Stimulated activated CD4-positive, alpha-beta T cell treated with anti-CD3 and anti-CD28 coated beads, Interleukin-12 subunit alpha, Interleukin-12 subunit beta, amount 100 ng/mL, for 24 hours (primary cell): ENCODE data around the gene USP47.

Experiments
- DNase-seq, 2 experiments: peaks; one replicate each; pipeline ENCODE4 v3.0.0-alpha.2; 2020; ENCODE audit warnings: low read depth in 2 of 2

Gene USP47

DNA sequence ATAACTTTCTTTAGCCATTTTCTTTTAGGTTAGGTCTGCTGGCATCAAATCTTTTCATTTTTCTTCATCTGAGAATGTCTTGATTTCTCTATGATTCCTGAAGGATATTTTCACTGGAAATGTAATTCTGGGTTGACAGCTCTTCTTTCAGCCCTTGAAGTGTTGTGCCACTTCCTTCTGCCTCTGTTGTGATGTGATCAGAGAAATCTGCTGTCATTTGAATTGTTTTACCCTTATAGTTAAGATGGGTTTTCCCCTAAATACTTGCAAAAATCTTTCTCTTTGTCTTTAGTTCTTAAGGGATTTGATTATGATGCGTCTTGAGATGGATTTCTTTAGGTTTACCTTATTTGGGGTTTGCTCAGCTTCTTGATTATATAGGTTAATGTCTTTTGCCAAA lies 23.0 kb downstream of the USP47 start:
- no peak for DNase-seq

GRCh38 chr11:11865449-11865848 lies 23.7 kb downstream of the USP47 start:
- no peak for DNase-seq

- DNase-seq, result no peak
Measured at GRCh38 chr11:11866203-11866602, 24.4 kb downstream of the USP47 start.

DNA sequence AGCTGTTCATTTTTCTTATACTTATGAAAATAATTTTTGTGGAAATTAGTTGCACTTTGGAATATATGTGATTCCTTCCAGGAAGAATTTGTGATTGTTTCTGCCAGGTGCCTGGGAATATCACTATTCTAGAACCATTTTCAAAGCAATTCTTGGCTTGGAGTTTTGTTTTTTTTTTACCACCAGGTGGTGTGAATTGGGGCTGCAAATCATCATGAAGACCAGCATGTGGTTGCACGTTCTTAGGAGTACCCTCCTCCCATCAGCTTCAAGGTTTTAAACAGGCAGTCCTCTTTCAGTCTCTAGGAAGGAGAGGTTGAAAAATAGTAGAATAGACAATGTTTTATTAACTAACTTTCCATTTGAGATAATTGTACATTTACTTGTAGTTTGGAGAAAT lies 25.9 kb downstream of the USP47 start:
- DNase-seq, result no peak

DNA sequence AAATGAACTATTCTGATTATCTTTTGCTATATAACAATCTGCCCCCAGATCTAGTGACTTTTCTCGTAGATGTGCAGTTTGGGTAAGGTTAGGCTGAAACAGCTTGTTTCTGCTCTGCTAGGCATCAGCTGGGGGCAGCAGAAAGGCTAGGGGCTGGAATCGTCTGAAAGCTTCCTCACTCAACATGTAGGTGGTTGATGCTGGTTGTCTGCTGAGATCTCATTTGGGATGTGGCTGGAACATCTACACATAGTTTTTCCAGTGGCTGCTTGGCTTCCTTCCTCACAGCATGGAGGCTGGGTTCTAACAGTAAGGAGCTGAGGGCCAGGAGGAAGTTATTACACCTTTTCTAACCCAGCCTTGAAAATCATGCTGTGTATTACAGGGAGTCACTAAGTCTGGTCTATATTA lies 30.2 kb downstream of the USP47 start:
- DNase-seq, result no peak

GRCh38 chr11:11876458-11876857 lies 34.7 kb downstream of the USP47 start:
- no peak for DNase-seq

GRCh38 chr11:11880179-11880578 lies 38.4 kb downstream of the USP47 start:
- no peak for DNase-seq

DNA sequence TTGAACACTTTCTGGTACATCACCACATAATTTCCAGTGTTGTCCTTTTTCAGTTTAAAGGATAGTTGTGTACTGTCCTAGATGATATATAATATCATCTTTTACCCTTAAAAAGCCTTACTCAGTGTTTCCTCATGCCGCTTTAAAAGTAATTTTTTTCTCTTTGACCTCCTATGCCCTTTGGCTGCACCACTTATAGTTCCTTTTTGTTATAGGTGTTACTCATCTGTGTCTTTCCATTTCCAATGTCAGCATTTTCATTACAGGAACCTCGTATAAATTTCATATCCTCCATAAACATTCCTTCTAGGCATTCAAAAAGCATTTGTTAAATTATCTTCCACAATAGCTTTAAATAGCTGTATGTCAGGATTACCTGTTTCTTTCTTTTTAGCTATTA lies 40.8 kb downstream of the USP47 start:
- no peak for DNase-seq

DNA sequence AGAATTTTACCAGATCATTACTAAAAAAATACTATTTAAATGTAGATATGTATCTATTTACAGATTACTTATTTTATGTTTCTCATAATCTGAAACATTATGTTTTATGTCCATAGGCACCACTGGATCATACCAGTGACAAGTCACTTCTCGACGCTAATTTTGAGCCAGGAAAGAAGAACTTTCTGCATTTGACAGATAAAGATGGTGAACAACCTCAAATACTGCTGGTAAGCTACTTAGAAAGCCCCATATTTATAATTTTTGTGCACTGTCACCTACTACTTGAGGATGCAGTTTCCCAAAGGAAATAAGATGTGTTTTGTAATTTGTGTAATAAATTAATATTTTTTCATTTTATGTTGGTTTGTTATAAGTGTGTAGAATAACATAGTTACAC lies 42.6 kb downstream of the USP47 start:
- DNase-seq, result no peak

DNA sequence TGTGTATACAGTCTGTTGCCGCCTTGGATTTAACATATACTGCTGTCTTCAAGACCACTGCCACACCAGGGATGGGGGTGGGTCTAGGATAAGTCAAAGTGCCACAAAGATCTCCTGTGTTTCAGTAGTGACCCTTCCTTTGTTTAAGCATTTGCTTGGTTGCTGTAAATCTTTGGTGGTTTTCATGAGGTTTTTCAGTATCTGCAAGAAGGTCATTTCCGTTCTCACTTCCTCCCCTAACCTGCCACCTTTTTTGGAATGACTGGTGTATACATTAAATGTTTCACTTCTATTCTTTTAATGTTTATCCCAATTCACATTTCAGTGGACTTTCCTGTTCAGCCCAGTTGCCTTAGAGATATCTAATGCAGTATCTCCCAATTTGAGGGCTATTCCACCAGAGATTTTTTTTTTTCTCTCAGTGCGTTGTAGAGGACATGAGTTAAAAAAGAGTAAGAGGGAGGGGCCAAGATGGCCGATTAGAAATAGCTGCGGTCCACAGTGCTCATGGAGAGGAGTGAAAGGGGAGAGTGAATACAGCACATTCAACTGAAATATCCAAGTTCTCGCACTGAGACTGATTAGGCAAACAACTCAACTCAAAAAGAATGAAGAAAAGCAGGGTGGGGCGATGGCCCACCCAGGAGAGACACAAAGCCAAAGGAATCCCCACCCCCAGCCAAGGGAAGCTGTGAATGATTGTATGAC lies 43.2 kb downstream of the USP47 start:
- DNase-seq, result no peak

DNA sequence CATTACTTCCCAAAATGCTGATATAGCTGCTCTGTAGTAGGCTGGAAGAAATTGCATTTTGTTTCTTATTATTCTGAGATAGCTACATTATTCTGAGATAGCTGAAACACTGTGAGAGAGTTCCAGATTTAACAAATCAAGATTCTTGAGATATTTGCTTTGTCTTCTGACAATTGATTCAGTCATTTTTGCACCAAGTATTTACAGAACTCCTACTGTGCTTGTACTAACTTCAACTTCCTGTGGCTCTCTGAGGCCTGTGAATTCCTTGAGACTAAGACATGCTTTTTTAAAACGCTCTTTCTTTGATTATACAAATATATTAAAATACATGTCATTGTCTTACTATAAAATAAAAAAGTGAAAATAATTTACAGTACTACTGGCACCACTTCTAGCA lies 52.7 kb downstream of the USP47 start:
- DNase-seq, result no peak

GRCh38 chr11:11895672-11896071 lies 53.9 kb downstream of the USP47 start:
- DNase-seq, result no peak

DNA sequence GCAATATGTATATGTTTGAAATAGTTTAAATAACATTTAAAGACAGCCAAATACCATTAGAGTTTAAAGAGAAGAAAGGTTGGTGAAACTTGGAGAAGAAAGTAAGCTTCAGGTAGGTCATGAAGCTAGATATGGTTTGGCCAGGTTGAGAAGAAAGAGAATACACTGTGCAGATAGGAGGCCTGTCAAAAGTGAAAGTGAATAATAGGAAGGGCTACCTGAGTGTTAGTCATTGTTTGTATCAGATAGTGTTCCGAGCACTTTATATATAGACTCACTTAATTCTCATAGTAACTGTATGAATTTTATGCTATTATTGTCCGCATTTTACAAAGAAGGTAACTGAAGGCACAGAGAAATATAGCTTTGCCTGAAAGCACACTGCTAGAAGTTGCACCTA lies 56.9 kb downstream of the USP47 start:
- no peak for DNase-seq

GRCh38 chr11:11899401-11899800 lies 57.6 kb downstream of the USP47 start:
- DNase-seq, result no peak

GRCh38 chr11:11901929-11902328 lies 60.2 kb downstream of the USP47 start:
- DNase-seq, result no peak

DNA sequence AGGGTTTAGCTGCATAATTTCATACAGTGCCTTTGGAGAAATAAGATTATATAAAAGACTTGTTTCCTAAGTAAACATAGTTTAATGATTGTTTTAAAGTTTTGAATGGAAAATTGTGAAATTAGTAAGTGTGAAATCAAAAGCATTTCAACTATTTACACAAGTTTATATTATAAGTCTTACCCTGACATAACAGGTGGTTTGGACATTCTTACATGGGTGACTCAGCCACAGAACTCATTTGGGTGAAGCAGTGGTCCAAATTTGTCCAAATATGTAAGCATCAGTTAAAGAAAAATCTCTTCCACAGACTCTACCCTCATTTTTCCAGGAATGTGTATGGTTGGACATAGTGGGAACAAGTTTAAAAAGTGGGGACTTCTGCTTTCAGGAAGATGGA lies 68.0 kb downstream of the USP47 start:
- DNase-seq, result no peak

- DNase-seq, result no peak
Measured at GRCh38 chr11:11910541-11910940, 68.8 kb downstream of the USP47 start.

- DNase-seq, result no peak
Measured at GRCh38 chr11:11913395-11913794, 71.6 kb downstream of the USP47 start.

DNA sequence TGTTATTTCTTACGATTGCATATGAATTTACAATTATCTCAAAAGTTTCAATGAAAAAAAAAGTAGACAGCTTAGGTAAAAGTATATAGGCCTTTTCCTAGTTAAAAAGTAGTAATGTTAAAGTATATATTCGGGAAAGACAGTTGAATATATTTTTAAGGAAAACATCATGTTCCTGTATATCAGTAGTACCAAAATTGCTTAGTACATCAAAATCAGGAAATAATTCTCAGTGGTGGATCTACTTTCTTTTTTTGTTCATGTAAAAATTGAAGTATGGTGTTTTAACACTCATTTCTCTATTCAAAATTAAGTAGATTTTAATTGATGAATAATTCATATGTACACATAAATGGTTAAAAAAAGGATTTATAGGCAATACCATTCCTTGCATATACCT lies 73.9 kb downstream of the USP47 start:
- DNase-seq, result no peak

- no peak for DNase-seq
Measured at GRCh38 chr11:11916981-11917399, 75.2 kb downstream of the USP47 start.

- no peak for DNase-seq
Measured at GRCh38 chr11:11923828-11924227, 82.1 kb downstream of the USP47 start.

DNA sequence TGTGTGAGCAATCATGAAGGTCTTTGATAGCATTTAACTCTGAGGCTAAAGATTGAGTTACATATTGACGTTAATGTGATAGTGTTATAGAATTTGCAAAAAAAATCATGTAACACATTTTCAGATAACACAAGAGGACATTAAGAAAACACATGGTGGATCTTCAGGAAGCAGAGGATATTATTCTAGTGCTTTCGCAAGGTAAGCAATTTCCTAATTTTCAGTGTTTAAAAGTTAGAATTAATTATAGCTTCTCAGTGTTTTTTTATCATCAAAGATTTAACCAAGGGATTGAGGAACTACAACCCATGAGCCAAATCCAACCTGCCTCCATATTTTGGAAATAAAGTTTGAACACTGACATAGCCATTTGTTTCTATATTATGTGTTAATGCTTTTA lies 88.1 kb downstream of the USP47 start:
- DNase-seq, result no peak

GRCh38 chr11:11931461-11932055 lies 89.8 kb downstream of the USP47 start:
- no peak for DNase-seq

DNA sequence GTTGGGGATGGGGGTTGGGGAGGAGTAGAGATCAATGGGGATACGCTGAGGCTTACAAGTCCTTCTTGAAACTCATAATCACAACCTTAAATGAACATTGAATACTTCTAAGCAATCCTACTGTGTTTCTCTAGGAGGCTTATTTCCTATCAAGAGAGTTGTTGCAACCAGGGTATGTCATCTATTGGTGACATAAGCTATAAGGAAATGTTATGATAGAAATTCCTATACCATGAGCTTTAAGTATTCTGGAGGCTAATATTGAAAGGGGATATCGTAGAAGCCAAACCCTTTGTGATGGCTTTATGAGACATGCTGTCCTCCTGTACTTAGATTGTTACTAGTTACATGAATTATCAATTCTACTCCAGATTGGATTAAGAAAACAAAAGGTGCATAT lies 93.8 kb downstream of the USP47 start:
- DNase-seq, result no peak
